Loucy (cell line): Measurements from ENCODE around the gene IL36G.

Experiments used
- H2AFZ ChIP-seq: fragments of 200-600 bp; sonication (generic); 2 replicates; pipeline ENCODE4 v1.6.0; 2016; ENCODE audit warnings: antibody characterized with exemption, mild to moderate bottlenecking, low read length, moderate library complexity
- H3F3A ChIP-seq: fragments of 200-600 bp; 2 replicates; pipeline ENCODE4 v1.6.0; 2016; ENCODE audit warnings: antibody characterized with exemption, low read depth, mild to moderate bottlenecking
- H3K27me3 ChIP-seq: fragments of 200-600 bp; sonication (generic); 2 replicates; pipeline ENCODE4 v1.6.1; 2014; ENCODE audit warnings: low read length, mild to moderate bottlenecking; ENCODE audit not compliant: insufficient read depth, poor library complexity, severe bottlenecking
- H3K36me3 ChIP-seq: fragments of 200-600 bp; sonication (generic); 2 replicates; pipeline ENCODE4 v1.6.1; 2016; ENCODE audit warnings: low read length; ENCODE audit not compliant: insufficient read depth
- H3K4me1 ChIP-seq: fragments of 200-600 bp; sonication (generic); 2 replicates; pipeline ENCODE4 v1.5.1; 2014; ENCODE audit warnings: low read length, mild to moderate bottlenecking; ENCODE audit not compliant: insufficient read depth, poor library complexity, severe bottlenecking
- H3K4me2 ChIP-seq: fragments of 200-600 bp; sonication (generic); 2 replicates; pipeline ENCODE4 v1.6.0; 2014; ENCODE audit warnings: antibody characterized with exemption, low read length, low read depth, mild to moderate bottlenecking; ENCODE audit not compliant: poor library complexity, severe bottlenecking
- H3K4me3 ChIP-seq: fragments of 200-600 bp; sonication (generic); 2 replicates; pipeline ENCODE4 v1.5.1; 2014; ENCODE audit warnings: low read length, mild to moderate bottlenecking, mixed read lengths; ENCODE audit not compliant: poor library complexity, severe bottlenecking
- H3K79me2 ChIP-seq: fragments of 200-600 bp; sonication (generic); 2 replicates; pipeline ENCODE4 v1.6.1; 2014; ENCODE audit warnings: low read length; ENCODE audit not compliant: insufficient read depth
- H3K9ac ChIP-seq: fragments of 200-600 bp; sonication (generic); 2 replicates; pipeline ENCODE4 v1.6.0; 2014; ENCODE audit warnings: mild to moderate bottlenecking, low read depth, low read length, moderate library complexity; ENCODE audit not compliant: poor library complexity, severe bottlenecking
- H3K9me2 ChIP-seq: fragments of 200-600 bp; sonication (generic); replicated peaks from 2 replicates; pipeline ENCODE4 v1.6.1; 2016; ENCODE audit warnings: low read depth, low read length, mixed read lengths
- H3K9me3 ChIP-seq: fragments of 200-600 bp; sonication (generic); 2 replicates; pipeline ENCODE4 v1.6.1; 2014; ENCODE audit warnings: mild to moderate bottlenecking, antibody characterized with exemption, low read length, low read depth; ENCODE audit not compliant: insufficient read depth
- H4K20me1 ChIP-seq: fragments of 200-600 bp; sonication (generic); 2 replicates; pipeline ENCODE4 v1.6.0; 2014; ENCODE audit warnings: antibody characterized with exemption, low read length, mild to moderate bottlenecking; ENCODE audit not compliant: insufficient read depth, poor library complexity, severe bottlenecking
- CTCF ChIP-seq: fragments of 200-600 bp; sonication (generic); conservative IDR thresholded peaks from 2 replicates; pipeline ENCODE4 v1.5.1; 2014; ENCODE audit warnings: mild to moderate bottlenecking, antibody characterized with exemption, low read length
- EZH2phosphoT487 ChIP-seq: fragments of 200-600 bp; IDR thresholded peaks from 2 replicates; pipeline ENCODE4 v1.6.1; 2018; ENCODE audit warnings: antibody characterized with exemption, mild to moderate bottlenecking, moderate library complexity, borderline replicate concordance

Gene IL36G

DNA sequence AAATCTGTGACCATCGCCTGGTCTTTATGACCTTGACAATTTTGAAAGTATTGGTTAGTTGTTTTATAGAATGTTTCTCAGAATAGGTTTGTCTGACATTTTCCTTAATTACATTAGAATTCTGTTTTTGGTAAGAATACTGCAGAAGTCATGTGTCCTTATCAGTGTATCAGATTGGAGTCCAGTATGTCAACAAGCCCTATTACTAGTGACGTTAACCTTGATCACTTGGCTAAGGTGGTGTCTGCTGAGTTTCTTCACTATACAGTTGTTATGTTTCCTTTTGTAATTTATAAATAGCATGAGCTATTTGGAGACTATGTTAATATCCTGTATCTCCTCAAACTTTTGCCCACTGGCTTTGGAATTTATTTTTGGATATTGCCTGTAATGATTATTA, 10.8 kb upstream of the IL36G start:
- Histone ChIP-seq H2AFZ (no peak overlapping the region), H3K4me3 (no peak overlapping the region), H3K4me1 (peaks cover 7% of the 10 kb centered on the region), H3K36me3 (no peaks in the 10 kb centered on the region), H3K4me2 (no peak overlapping the region), H3K27me3 (peaks cover 62% of the 10 kb centered on the region), H3K79me2 (no peaks in the 10 kb centered on the region), H3K9me3 (no peaks in the 10 kb centered on the region), H3F3A (no peaks in the 10 kb centered on the region), H4K20me1 (no peaks in the 10 kb centered on the region), H3K9me2 (no peaks in the 10 kb centered on the region), H3K9ac (no peak overlapping the region)
- TF ChIP-seq EZH2phosphoT487 (no peak), CTCF (no peak)

GRCh38 chr2:112972423-112973086, 5.3 kb upstream of the IL36G start:
- Histone ChIP-seq H3K4me3 (no peak overlapping the region), H3K27me3 (peaks cover 66% of the 10 kb centered on the region), H2AFZ (no peak overlapping the region), H3K4me1 (peaks cover 7% of the 10 kb centered on the region), H3K9ac (no peak overlapping the region), H3K9me3 (no peaks in the 10 kb centered on the region), H3K9me2 (0 out of 2 replicates have a peak, but pooled peaks cover 3% of the 10 kb centered on the region), H3K79me2 (no peaks in the 10 kb centered on the region), H3F3A (no peaks in the 10 kb centered on the region), H3K4me2 (no peak overlapping the region), H3K36me3 (no peaks in the 10 kb centered on the region), H4K20me1 (no peaks in the 10 kb centered on the region)
- TF ChIP-seq EZH2phosphoT487 (no peak), CTCF (no peak)

DNA sequence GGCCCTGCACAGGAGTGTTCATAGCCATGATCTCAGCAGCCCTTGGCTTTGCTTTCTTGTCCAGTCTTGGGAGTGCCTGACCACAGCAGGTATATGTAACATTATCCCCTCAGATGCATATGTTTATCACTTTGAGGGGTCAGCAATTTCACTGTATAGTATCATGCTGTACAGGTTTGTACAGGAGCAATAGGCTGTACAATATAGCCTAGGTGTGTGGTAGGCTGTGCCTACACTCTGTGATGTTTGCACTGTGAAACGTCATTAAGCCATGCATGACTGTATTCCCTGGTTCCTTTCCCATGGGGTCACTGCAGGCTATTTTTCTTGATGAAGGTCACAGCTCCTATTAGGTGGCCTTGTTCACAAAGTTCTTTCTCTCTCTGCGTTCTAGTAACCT, 4.7 kb upstream of the IL36G start:
- peaks cover 7% of the 10 kb centered on the region for H3K4me1 ChIP-seq
- no peaks in the 10 kb centered on the region for H3K79me2 ChIP-seq
- H3K36me3 ChIP-seq, result no peaks in the 10 kb centered on the region
- H3K9me3 ChIP-seq, result no peaks in the 10 kb centered on the region
- H2AFZ ChIP-seq, result no peak overlapping the region
- H3K9me2 ChIP-seq, result 0 out of 2 replicates have a peak, but pooled peaks cover 3% of the 10 kb centered on the region
- H3K4me3 ChIP-seq, result no peak overlapping the region
- H3K4me2 ChIP-seq, result no peak overlapping the region
- H3K9ac ChIP-seq, result no peak overlapping the region
- peaks cover 70% of the 10 kb centered on the region for H3K27me3 ChIP-seq
- no peaks in the 10 kb centered on the region for H3F3A ChIP-seq
- no peak for TF ChIP-seq EZH2phosphoT487
- no peaks in the 10 kb centered on the region for H4K20me1 ChIP-seq

DNA sequence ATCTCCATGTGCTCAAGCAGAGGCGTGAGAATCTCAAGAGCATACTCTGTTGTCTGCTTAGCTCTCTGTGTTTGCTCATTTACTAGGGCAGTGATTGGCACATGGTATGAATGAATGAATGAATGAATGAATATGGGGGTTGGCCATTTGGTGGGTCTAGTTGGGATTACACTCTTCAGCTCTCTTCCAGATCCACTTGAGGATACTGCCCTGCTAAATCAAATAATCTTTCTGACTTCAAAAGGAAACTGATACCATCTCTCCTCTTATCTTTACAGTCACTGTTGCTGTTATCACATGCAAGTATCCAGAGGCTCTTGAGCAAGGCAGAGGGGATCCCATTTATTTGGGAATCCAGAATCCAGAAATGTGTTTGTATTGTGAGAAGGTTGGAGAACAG, 1.9 kb downstream of the IL36G start:
- Histone ChIP-seq H3K9me3 (no peaks in the 10 kb centered on the region), H3F3A (no peaks in the 10 kb centered on the region), H2AFZ (no peak overlapping the region), H3K27me3 (peaks cover 23% of the 10 kb centered on the region), H3K4me1 (no peaks in the 10 kb centered on the region), H3K79me2 (no peaks in the 10 kb centered on the region), H4K20me1 (no peaks in the 10 kb centered on the region), H3K4me3 (no peak overlapping the region), H3K36me3 (no peaks in the 10 kb centered on the region), H3K9me2 (0 out of 2 replicates have a peak, but pooled peaks cover 3% of the 10 kb centered on the region), H3K4me2 (no peak overlapping the region), H3K9ac (no peak overlapping the region)
- TF ChIP-seq EZH2phosphoT487 (no peak), CTCF (no peak)
